GM18951 (cell line): ENCODE data around the gene CTTNBP2NL.

Experiments used
- POLR2A ChIP-seq: IDR thresholded peaks from 4 replicates; pipeline ENCODE4 v1.6.1; 2011; ENCODE audit warnings: mild to moderate bottlenecking; ENCODE audit not compliant: insufficient read length, insufficient read depth; ENCODE audit errors: extremely low read depth
- in situ Hi-C: fragments of 300-500 bp; cut with MboI; formaldehyde crosslinking; loops from one replicate; pipeline ENCODE4 v1.12.0; 2022; ENCODE audit warnings: low sequenced_read_pairs, mixed read lengths, inconsistent platforms; ENCODE audit not compliant: unreplicated experiment

Gene CTTNBP2NL

DNA sequence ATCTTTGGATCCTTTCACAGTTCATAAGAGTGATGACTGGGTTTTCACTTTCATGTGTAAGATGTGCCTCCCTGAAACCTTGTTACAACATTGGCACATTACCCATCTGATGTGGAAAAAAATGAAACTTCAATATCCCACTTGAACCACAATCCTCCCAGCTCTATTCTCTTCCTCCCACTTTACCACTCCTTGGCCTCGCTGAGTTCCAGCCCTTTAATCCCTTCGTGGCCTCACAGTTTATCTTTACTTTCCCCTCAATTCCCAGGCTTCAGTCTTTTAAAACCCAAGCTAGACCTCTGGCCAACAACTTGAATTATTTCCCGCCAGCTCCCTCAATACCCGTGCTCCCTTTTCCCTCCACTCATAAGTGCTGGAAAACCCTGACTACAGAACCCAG, 25.0 kb upstream of the CTTNBP2NL start:
- in situ Hi-C loops, result loop anchor here (25.0 kb wide), 1 partner anchor 884 kb away; no protein-coding TSS in a partner anchor
- no peak for TF ChIP-seq POLR2A

DNA sequence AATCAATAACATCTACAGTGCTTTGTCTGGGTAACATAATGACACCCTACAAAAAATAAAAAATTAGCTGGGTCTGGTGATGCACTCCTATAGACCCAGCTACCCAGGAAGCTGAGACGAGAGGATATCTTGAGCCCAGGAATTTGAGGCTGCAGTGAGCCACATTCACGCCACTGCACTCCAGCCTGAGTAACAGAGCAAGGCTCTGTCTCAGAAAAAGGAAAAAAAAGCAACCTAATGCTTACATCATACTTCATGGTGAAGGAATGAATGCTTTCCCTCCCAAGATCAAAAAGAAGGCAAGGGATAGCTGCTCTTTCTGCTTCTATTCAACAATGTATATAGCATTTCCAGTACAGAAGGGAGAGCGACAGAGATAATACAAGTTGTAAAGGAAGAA, 24.2 kb upstream of the CTTNBP2NL start:
- TF ChIP-seq POLR2A, result no peak
- in situ Hi-C loops, result loop anchor here (25.0 kb wide), 1 partner anchor 884 kb away; no protein-coding TSS in a partner anchor

DNA sequence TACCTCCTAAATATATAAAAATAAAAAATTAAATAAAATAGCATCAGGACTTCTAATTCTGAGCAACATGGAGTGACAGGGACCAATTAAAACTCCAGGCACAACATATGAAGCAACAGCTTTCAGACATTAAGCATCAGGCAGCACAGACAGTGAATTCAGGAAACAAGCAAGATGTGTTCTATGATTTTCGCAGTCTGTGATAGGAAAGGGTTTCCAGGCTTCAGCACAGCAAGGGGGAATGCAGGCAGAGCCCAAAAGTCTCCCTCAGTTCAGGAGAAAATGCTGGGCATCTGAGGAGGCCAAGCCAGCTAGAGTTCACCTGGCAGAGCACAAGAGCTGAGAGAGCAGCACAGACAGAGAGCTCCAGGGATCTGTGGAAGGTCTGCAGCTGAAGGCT, 22.2 kb upstream of the CTTNBP2NL start:
- in situ Hi-C loops, result loop anchor here (25.0 kb wide), 1 partner anchor 887 kb away; no protein-coding TSS in a partner anchor
- no peak for TF ChIP-seq POLR2A

DNA sequence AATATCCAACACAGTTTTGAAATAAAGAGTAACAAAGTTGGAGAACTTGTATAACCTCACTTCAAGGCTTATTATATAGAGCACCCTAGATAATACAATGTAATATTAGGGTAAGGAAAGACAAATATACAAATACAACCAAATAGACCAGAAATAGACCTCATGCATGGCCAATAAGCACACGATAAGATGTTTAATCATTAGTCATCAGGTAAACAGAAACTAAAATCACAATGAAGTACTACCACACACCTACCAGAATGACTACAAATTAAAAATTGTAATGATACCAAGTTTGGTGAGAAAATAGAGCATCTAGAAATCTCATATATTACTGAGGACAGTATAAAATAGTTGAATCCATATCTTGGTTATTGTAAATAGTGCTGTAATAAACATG, 20.3 kb upstream of the CTTNBP2NL start:
- in situ Hi-C loops, result loop anchor here (25.0 kb wide), 1 partner anchor 437 kb away; no protein-coding TSS in a partner anchor
- TF ChIP-seq POLR2A, result no peak

DNA sequence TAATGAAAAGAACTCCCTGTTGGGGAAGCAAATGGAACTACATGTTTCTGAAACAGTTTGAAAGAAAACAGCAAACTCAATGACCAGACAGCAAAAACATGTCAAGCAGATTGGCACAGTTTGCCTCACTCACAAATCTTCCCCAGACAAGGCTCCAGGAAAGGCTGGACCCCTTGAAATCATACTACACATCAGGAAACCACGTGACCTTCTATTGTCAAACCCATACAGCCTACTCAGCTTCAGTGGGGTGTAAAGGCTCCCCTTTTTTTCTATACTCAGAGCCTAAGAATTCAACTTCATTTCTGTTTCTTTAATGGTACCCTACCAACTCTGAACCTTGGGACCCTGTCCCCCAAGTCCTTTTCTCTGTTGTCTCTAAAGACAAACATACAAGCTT, 15.7 kb upstream of the CTTNBP2NL start:
- TF ChIP-seq POLR2A, result no peak
- in situ Hi-C loops, result loop anchor here (25.0 kb wide), 1 partner anchor 432 kb away; no protein-coding TSS in a partner anchor

DNA sequence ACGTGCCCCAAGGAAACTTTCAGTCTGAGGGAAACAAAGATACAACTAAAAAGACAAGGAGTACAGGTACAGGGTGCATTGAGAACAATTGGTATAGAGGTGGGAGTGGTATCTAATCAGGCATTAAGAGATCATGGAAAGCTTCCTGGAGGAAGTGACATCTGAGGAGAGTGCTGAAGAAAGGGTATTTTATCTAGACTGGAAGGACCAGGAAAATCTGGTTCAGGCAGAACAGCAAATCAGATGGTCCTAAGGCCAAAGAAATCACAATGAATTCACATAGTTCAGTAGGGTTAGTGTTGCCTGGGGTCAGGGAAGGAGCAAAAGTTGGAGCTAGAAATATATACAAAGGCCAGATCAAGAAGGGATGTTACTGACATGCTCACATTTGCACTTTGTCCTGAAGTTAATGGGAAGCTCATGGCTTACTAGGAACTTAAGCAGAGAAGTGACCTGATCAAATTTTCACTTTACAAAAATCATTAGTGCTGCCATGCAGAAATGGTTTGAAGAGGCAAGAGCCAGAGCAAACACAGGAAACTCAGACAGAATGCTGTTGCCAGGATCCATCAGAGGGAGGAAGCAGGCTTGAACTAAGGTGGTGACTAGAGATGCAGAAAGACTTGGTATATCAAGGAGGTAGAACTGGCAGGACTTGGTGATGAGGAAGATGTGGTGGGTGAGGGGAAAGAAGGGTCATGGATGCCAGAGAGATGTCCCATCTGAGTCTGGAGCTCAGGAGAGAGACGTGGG, 14.5 kb upstream of the CTTNBP2NL start:
- in situ Hi-C loops, result loop anchor here (25.0 kb wide), 1 partner anchor 431 kb away; no protein-coding TSS in a partner anchor
- no peak for TF ChIP-seq POLR2A

DNA sequence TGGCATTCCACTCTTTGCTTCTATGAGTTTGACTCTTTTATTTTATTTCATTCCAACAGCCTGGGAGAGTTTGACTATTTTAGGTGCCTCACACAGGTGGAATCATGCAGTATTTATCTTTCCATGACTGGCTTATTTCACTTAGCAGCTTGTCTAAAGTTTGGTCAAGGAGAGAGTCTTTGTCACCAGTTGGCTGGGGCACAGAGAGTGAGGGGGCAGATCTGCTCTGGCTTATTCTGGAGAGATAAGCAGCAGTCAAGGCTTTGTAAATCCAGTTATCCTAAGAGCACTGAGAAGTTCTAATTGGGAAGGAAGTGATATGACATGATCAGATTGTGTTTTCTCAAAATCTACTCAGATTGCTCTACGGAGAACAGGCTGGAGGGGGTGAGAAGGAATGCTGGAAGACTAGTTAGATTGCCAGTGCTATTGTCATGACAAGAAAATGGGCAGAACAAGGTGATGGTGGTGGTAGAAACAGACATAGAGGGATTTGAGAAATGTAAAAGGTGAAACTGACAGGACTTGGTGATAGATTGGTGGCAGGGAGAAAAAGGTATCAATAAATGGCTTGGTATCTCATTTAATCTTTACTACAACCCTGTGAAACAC, 12.1 kb upstream of the CTTNBP2NL start:
- no peak for TF ChIP-seq POLR2A

DNA sequence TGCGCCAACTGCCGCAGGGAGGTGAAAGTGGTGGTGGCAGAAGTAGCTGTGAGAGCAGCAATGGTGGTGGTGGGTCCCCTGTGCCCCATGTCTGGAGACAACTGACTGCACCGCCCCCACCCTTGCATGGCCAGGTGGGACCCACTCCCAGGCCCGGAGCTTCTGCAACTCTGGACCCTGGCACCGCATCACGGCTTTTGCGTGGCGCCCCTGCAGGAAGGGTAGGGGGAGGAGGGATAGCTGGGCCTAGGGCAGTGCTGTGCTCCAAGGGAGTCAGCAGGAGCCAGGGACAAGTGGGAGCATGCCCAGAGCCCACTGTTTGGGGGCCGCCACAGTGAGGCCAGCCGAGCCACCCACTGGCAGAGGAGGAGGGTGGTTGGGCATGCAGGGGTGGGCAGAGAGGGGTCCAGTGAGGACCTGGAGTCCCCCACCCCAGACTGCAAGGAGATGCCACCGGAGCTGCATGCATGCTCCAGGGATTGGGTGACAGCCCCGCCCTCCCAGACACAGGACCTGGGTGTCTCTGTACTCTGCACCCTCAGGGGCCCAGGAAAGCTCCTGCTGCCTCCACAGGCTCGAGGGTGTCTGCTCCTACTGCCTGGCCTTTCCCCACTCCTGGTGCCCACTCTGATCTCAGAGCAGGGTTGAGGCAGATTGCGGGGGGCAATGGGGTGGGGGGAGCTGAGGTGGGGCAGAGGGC, 9.8 kb upstream of the CTTNBP2NL start:
- in situ Hi-C loops, result loop anchor here (25.0 kb wide), 1 partner anchor 426 kb away; no protein-coding TSS in a partner anchor
- no peak for TF ChIP-seq POLR2A

More for the DNA sequence above, 12.1 kb upstream of the CTTNBP2NL start:
- in situ Hi-C loops, result loop anchor here (25.0 kb wide), 1 partner anchor 428 kb away; no protein-coding TSS in a partner anchor

DNA sequence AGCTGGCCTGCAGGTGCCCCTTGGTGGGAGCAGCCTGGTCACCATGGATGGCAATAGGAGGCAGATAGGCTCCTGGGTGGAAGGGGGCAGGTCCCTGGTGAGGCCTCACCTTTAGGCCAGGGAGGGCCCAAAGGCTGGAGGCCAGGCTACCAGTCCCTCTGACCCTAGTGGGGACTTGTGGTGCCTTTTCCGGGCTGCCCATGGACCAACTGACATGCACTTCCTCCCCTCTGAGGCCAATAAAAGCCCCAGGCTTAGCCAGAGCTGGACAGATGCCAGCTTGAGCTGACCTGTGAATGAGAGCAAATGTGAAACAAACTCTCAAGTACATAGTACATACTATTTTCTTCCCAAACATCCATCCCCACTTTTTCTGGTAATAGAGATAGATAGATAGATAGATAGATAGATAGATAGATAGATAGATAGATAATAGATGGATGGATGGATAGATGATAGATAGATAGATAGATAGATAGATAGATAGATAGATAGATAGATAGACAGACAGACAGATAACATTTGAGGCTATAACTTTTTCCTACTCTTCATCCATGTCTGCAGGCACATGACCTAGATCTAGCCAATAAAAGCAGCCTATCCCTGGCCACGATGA, 9.2 kb upstream of the CTTNBP2NL start:
- no peak for TF ChIP-seq POLR2A
- in situ Hi-C loops, result loop anchor here (25.0 kb wide), 1 partner anchor 425 kb away; no protein-coding TSS in a partner anchor

DNA sequence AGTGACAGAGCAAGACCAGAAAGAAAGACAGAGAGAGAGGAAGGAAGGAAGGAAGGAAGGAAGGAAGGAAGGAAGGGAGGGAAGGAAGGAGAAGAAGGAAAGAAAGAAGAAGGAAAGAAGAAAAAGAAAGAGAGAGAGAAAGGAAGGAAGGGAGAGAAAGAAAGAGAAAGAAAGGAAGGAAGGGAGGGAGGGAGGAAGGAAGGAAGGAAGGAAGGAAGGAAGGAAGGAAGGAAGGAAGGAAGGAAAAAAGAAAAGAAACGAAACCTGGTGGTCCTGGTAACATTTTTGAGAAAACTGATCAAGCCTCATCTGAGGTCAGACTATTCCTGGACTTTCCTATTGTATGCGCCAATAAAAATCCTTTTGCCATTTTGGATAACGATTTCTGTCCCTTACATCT, 8.2 kb upstream of the CTTNBP2NL start:
- in situ Hi-C loops, result loop anchor here (25.0 kb wide), 1 partner anchor 424 kb away; no protein-coding TSS in a partner anchor
- no peak for TF ChIP-seq POLR2A

DNA sequence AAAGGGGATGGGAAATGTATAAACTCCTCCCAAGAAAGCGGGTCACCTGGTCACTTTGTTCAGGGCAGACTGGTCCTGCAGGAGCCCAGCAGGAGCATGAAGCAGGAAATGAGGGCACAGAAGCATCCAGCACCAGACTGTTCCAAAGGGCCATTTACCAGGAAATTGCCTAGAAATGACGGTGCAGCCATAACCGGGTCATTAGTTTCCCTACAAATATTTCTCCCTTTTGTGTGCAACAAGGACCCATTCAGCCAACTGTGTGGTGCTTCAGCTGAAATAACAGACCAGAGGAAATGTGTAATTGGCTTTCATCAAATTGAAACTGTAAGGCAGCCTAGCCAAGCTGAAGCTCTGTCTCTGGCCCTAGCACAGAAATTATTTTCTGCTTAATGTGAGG, 7.6 kb upstream of the CTTNBP2NL start:
- TF ChIP-seq POLR2A, result no peak
- in situ Hi-C loops, result loop anchor here (25.0 kb wide), 1 partner anchor 424 kb away; no protein-coding TSS in a partner anchor

DNA sequence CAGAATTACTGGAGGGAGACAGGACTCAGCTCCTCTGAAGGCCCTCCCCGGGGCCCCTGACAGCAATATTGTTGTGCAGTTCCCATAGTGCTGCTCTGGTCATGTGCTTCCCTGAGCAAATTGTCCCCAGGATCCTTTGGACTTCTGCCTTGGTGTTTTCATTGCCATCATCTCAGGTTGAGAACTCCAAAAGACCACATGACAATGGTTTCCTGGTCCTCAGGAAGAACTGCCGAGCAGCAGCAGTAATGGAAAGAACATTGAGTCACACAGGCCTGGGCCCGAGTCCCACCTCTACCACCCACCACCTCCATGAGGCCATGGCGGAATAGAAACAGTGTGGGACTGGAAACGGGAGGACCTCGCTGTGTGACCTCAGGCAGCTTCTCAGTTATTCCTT, 6.3 kb upstream of the CTTNBP2NL start:
- in situ Hi-C loops, result loop anchor here (5.0 to 25.0 kb wide), 4 partner anchors 75 to 423 kb away; partner anchors contain the start of genes CAPZA1 and ST7L
- TF ChIP-seq POLR2A, result no peak

DNA sequence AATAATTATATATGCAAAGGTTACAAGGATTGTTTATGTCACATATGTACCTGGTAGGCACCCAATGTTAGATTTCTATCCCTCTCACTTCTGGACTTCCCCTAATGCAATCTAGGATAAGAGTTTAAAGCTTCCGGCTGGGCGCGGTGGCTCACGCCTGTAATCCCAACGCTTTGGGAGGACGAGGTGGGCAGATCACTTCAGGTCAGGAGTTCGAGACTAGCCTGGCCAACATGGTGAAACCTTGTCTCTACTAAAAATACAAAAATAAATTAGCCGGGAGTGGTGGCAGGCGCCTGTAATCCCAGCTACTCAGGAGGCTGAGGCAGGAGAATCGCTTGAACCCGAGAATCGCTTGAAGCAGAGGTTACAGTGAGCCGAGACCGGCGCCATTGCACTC, 5.7 kb upstream of the CTTNBP2NL start:
- in situ Hi-C loops, result loop anchor here (5.0 to 25.0 kb wide), 4 partner anchors 74 to 422 kb away; partner anchors contain the start of genes CAPZA1 and ST7L
